ENCODE measurements around the gene ZPR1. TPM values are rescaled to one million over a fixed set of nuclear protein-coding genes. Genes with fewer than 3 reads are reported as not detected.

ZPR1 gene
- total and polyA plus RNA-seq, 2 of the 4 experiments (the other 2 are of a cell fraction) = 40.8 to 52.0 TPM

DNA sequence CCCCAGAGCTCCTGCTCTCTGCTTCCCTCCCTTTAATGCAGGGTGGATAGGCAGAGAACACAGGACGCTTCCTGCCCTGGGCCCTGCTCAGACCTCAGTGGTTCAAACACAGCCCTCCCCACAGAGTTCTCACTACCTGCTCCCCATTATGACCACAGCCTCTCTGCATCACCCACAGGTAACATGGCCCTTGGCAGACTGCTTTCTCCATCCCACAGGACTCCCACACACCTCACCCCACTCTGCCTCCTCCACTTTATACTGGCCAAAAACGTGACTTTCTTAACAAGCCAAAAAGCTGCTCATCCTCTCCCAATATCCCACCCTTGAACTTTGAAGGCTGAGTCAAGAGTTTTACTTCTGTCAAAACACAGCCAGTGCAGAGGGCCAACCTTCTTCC is 48.8 kb downstream of the ZPR1 start:
- ChIA-PET POLR2A (ENCODE audit: unreplicated experiment) (no interaction called here), CTCF (no interaction called here)
- Histone ChIP-seq H3K56ac (ENCODE audit: extremely low read depth, insufficient read depth, low read length) (no peak overlapping the region), H3K79me1 (ENCODE audit: low read depth in 1 of 2, low read length in 2 of 2) (no peaks in the 10 kb centered on the region), H2AK5ac (ENCODE audit: low read depth, low read length) (no peak overlapping the region), H2AFZ (replicated peaks; ENCODE audit: low read length, poor library complexity) (no peak overlapping the region), H3K4ac (ENCODE audit: low read depth, low read length) (no peak overlapping the region), H4K20me1 (ENCODE audit: insufficient read depth, low read length) (no peaks in the 10 kb centered on the region), H3K4me3 (ENCODE audit: insufficient read depth, low read depth, low read length) (no peak overlapping the region), H4K91ac (ENCODE audit: insufficient read depth, low read depth, low read length) (no peak overlapping the region), H3K27ac (ENCODE audit: insufficient read depth, low read length) (no peak overlapping the region), H2BK20ac (ENCODE audit: low read depth, low read length) (no peak overlapping the region), H3K9ac (ENCODE audit: low read depth, low read length) (no peak overlapping the region), H2BK5ac (ENCODE audit: low read depth, low read length, poor library complexity, severe bottlenecking) (no peak overlapping the region), H3K27me3 (ENCODE audit: control insufficient read depth, insufficient read depth, low read length) (no peaks in the 10 kb centered on the region), H2BK120ac (ENCODE audit: low read depth, low read length) (no peak overlapping the region), H4K8ac (ENCODE audit: low read depth in 2 of 2, low read length in 2 of 2) (no peak overlapping the region), H3K18ac (ENCODE audit: low read depth, low read length) (no peak overlapping the region), H3K4me2 (ENCODE audit: low read depth, low read length) (no peak overlapping the region), H3K4me1 (ENCODE audit: control insufficient read depth, insufficient read depth, low read length) (peaks cover 7% of the 10 kb centered on the region), H2BK15ac (ENCODE audit: low read depth, low read length) (no peak overlapping the region), H3K9me3 (ENCODE audit: control insufficient read depth, insufficient read depth, low read length) (no peaks in the 10 kb centered on the region), H3K14ac (replicated peaks; ENCODE audit: low read depth, low read length) (no peak overlapping the region), H2AK9ac (replicated peaks; ENCODE audit: low read depth, low read length, poor library complexity) (no peak overlapping the region), H3K23ac (ENCODE audit: low read depth, low read length) (no peak overlapping the region), H3K9me1 (ENCODE audit: insufficient read depth, low read length) (peaks cover 10% of the 10 kb centered on the region; the same call in 1 of the 2 replicates), H4K5ac (ENCODE audit: low read depth, low read length) (no peak overlapping the region), H3K36me3 (ENCODE audit: control insufficient read depth, insufficient read depth, low read length) (no peaks in the 10 kb centered on the region)
- TF ChIP-seq BHLHE40 (IDR thresholded peaks at IDR 0.05; ENCODE audit: low read depth, low read length) = no peak
- WGBS, 2 experiments (ENCODE audit: extremely low coverage in 2 of 2, insufficient read length in 1 of 2) = 40% methylated on average over 1 of the region's 2 CpGs; no CpG with 5 or more reads in 1 of the 2 experiments
- in situ Hi-C loops (cut with MboI; ENCODE audit: low sequenced_read_pairs) (no loop called here), intact Hi-C loops (cut with micrococcal nuclease) (no loop called here), dilution Hi-C loops (cut with HindIII; ENCODE audit: low sequenced_read_pairs, unreplicated experiment) (no loop called here)
- BruUV-seq (replicated peaks) = no TSS peak
- no peak for ATAC-seq (ENCODE audit: low read depth)
- DNase-seq = no peak
